ENCODE measurements around the gene LRRC46.

- TF ChIP-seq CTCF (IDR thresholded peaks at IDR 0.05), result no peak
- TF ChIP-seq POLR2A (IDR thresholded peaks at IDR 0.05), result no peak
These were observed 14.2 kb downstream of the LRRC46 start for GRCh38 chr17:47845716-47846075.

Measured in uterus (tissue), 2 donors.